Endodermal cell (in vitro differentiated cells): ENCODE measurements around the gene TACR1. TPM values are rescaled to one million over a fixed set of nuclear protein-coding genes. Genes with fewer than 3 reads are reported as not detected.

Experiments
- DNase-seq: peaks from one replicate; pipeline ENCODE4 v3.0.0-alpha.2; 2017
- H3K27ac ChIP-seq: 2 replicates; pipeline ENCODE4 v1.5.1; 2013; ENCODE audit warnings: mild to moderate bottlenecking, low read depth, low read length, moderate library complexity
- H3K27me3 ChIP-seq: 2 replicates; pipeline ENCODE4 v1.6.1; 2013; ENCODE audit warnings: mild to moderate bottlenecking, low read length, moderate library complexity; ENCODE audit not compliant: insufficient read depth, control insufficient read depth, poor library complexity, severe bottlenecking
- H3K36me3 ChIP-seq: 2 replicates; pipeline ENCODE4 v1.7.0; 2013; ENCODE audit warnings: mild to moderate bottlenecking, low read length, moderate library complexity; ENCODE audit not compliant: control insufficient read depth, insufficient read depth
- H3K4me1 ChIP-seq: one replicate; pipeline ENCODE4 v1.7.0; 2013; ENCODE audit warnings: low read length; ENCODE audit not compliant: control insufficient read depth, insufficient read depth
- H3K4me3 ChIP-seq: 2 replicates; pipeline ENCODE4 v1.5.1; 2013; ENCODE audit warnings: mild to moderate bottlenecking, low read length, moderate library complexity
- H3K9ac ChIP-seq: 2 replicates; pipeline ENCODE4 v1.6.1; 2013; ENCODE audit warnings: mild to moderate bottlenecking, low read length, moderate library complexity; ENCODE audit not compliant: poor library complexity, severe bottlenecking; ENCODE audit errors: extremely low read depth
- H3K9me3 ChIP-seq: 2 replicates; pipeline ENCODE4 v1.6.1; 2013; ENCODE audit warnings: mild to moderate bottlenecking, low read length, moderate library complexity; ENCODE audit not compliant: control insufficient read depth
- H3K27ac Mint-ChIP-seq: 2 replicates; pipeline ENCODE4 v1.8.0; 2020; ENCODE audit warnings: mixed read lengths
- H3K27me3 Mint-ChIP-seq: 2 replicates; pipeline ENCODE4 v1.8.0; 2021; ENCODE audit warnings: mild to moderate bottlenecking, mixed read lengths; ENCODE audit not compliant: insufficient read depth
- H3K36me3 Mint-ChIP-seq: 2 replicates; pipeline ENCODE4 v1.8.0; 2020; ENCODE audit warnings: low read depth, mixed read lengths
- H3K4me1 Mint-ChIP-seq: 2 replicates; pipeline ENCODE4 v1.8.0; 2020; ENCODE audit warnings: mixed read lengths
- H3K4me3 Mint-ChIP-seq: 2 replicates; pipeline ENCODE4 v1.8.0; 2020; ENCODE audit warnings: mild to moderate bottlenecking, moderate library complexity, mixed read lengths
- H3K9me3 Mint-ChIP-seq: 2 replicates; pipeline ENCODE4 v1.8.0; 2020; ENCODE audit warnings: mild to moderate bottlenecking, mixed read lengths
- WGBS, 2 experiments: methylation state at CpG; one replicate each; pipeline versions ENCODE4 v1.1.5 to v1.1.7; 2013; ENCODE audit warnings: missing lambda C conversion rate in 2 of 2, mixed read lengths in 1 of 2; ENCODE audit not compliant: insufficient coverage in 1 of 2, insufficient read length in 1 of 2; 5-methylcytosine and 5-hydroxymethylcytosine counted together
- total RNA-seq, 2 donors: library from RNA; stranded (reverse); fragmentation: NEBNext Ultra II Directional in 1 of 2; extraction: Animal tissue kit (Norgen Biotek cat#: 25700) in 1 of 2; gene quantifications; 2 replicates in 1 of 2; 3 replicates in 1 of 2; pipeline ENCODE4 v1.2.1, GENCODE V29; 2021
- TF ChIP-seq, protein P1 (sequence below): fragments of 200-600 bp; sonication (generic); conservative IDR thresholded peaks from 2 replicates; pipeline ENCODE4 v1.5.0; 2021; ENCODE audit warnings: antibody characterized with exemption, mild to moderate bottlenecking

Gene TACR1
- total RNA-seq, 2 donors from 2014 or later, result 0.09 to 0.69 TPM

DNA sequence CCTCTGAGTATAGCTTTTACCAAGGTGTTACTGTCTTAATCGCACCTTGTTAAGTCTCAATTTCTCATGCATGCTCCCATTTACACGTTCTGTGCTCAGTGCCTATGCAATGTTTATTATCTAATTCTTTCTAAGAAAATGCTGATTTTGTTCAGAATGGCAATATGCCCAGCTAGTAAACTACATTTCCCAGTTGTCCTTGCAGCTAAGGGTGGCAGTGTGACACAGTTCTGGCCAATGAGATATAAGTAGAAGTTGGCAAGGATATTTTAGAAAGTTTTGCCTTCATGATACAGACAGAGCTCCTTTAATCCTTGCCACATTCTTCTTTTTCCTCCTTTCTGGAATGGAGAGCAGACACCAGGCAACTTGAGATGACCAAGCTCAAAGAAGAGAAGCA is 195.5 kb downstream of the TACR1 start:
- Histone ChIP-seq H3K9me3 (peaks cover under 1% of the 10 kb centered on the region), H3K4me3 (no peak overlapping the region), H3K4me1 (no peaks in the 10 kb centered on the region), H3K36me3 (no peaks in the 10 kb centered on the region), H3K9ac (no peak overlapping the region), H3K27me3 (no peaks in the 10 kb centered on the region), H3K27ac (no peak overlapping the region)
- Mint-ChIP-seq H3K9me3 (no peaks in the 10 kb centered on the region), H3K4me1 (peaks cover 4% of the 10 kb centered on the region), H3K27ac (no peak overlapping the region), H3K4me3 (no peak overlapping the region), H3K36me3 (no peaks in the 10 kb centered on the region), H3K27me3 (no peaks in the 10 kb centered on the region)
- no peak for DNase-seq
- TF ChIP-seq, protein P1, sequence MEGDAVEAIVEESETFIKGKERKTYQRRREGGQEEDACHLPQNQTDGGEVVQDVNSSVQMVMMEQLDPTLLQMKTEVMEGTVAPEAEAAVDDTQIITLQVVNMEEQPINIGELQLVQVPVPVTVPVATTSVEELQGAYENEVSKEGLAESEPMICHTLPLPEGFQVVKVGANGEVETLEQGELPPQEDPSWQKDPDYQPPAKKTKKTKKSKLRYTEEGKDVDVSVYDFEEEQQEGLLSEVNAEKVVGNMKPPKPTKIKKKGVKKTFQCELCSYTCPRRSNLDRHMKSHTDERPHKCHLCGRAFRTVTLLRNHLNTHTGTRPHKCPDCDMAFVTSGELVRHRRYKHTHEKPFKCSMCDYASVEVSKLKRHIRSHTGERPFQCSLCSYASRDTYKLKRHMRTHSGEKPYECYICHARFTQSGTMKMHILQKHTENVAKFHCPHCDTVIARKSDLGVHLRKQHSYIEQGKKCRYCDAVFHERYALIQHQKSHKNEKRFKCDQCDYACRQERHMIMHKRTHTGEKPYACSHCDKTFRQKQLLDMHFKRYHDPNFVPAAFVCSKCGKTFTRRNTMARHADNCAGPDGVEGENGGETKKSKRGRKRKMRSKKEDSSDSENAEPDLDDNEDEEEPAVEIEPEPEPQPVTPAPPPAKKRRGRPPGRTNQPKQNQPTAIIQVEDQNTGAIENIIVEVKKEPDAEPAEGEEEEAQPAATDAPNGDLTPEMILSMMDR, result no peak
- 83% methylated on average over 2 of the region's 2 CpGs; no CpG with 5 or more reads in 1 of the 2 experiments for WGBS, 2 experiments

DNA sequence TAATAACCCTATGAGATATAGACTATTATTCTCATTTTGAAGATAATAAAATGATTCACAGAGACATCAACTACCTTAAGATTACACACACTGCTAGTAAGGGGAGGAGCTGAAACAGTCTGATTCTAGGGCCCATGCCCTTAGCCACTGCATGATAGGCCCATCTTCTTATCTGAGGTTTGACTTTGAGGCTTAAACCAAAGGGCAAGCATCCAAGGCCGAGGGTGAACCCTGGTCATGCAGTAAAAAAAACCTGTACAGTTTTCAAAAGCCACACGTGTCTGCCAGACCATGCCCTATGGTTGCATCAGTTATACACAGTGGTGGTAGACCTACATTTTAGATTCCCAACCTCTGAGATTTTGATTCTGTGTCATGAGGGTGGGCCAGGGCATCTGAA is 196.0 kb downstream of the TACR1 start:
- TF ChIP-seq, protein P1, result no peak
- H3K27ac Mint-ChIP-seq, result no peak overlapping the region

DNA sequence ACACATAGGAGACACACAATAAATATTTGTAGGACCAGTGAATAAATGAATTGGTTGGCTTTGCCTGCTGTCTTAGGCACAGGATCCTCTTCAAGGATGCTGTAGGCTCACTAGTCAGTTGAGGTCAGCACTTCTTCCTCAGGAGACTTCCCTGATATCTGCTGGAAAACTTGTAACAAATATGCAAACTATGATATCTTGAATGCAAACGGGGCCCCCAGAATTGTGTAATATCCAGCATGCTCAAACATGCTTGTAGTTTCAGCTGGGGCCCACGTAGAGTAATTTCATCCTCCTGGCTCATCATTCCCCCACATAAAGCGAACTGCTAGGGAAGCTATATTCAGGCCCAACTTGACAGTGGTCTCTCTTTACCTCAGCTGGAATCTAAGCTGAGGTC is 197.3 kb downstream of the TACR1 start:
- no peak overlapping the region for H3K27ac Mint-ChIP-seq
- 85 to 86% methylated on average over 3 of the region's 3 CpGs for WGBS, 2 experiments
- H3K27me3 Mint-ChIP-seq, result no peaks in the 10 kb centered on the region
- no peak overlapping the region for H3K4me3 Mint-ChIP-seq
- peaks cover 4% of the 10 kb centered on the region for H3K4me1 Mint-ChIP-seq
- Histone ChIP-seq H3K36me3 (no peaks in the 10 kb centered on the region), H3K4me1 (no peaks in the 10 kb centered on the region), H3K27me3 (no peaks in the 10 kb centered on the region), H3K9ac (no peak overlapping the region), H3K4me3 (no peak overlapping the region), H3K27ac (no peak overlapping the region), H3K9me3 (peaks cover 8% of the 10 kb centered on the region)
- DNase-seq, result no peak
- H3K36me3 Mint-ChIP-seq, result no peaks in the 10 kb centered on the region
- TF ChIP-seq, protein P1, result no peak
- no peaks in the 10 kb centered on the region for H3K9me3 Mint-ChIP-seq

More for the DNA sequence above, 196.0 kb downstream of the TACR1 start:
- DNase-seq, result no peak
- no peak overlapping the region for H3K27ac ChIP-seq
- 88 to 100% methylated on average over 2 of the region's 2 CpGs for WGBS, 2 experiments
- H3K4me3 ChIP-seq, result no peak overlapping the region
- Mint-ChIP-seq H3K9me3 (no peaks in the 10 kb centered on the region), H3K4me1 (peaks cover 4% of the 10 kb centered on the region), H3K4me3 (no peak overlapping the region), H3K27me3 (no peaks in the 10 kb centered on the region), H3K36me3 (no peaks in the 10 kb centered on the region)
- H3K27me3 ChIP-seq, result no peaks in the 10 kb centered on the region
- H3K4me1 ChIP-seq, result no peaks in the 10 kb centered on the region
- H3K9me3 ChIP-seq, result peaks cover 5% of the 10 kb centered on the region
- H3K36me3 ChIP-seq, result no peaks in the 10 kb centered on the region
- H3K9ac ChIP-seq, result no peak overlapping the region
